ENCODE results near the gene BFAR.

BFAR gene, protein sequence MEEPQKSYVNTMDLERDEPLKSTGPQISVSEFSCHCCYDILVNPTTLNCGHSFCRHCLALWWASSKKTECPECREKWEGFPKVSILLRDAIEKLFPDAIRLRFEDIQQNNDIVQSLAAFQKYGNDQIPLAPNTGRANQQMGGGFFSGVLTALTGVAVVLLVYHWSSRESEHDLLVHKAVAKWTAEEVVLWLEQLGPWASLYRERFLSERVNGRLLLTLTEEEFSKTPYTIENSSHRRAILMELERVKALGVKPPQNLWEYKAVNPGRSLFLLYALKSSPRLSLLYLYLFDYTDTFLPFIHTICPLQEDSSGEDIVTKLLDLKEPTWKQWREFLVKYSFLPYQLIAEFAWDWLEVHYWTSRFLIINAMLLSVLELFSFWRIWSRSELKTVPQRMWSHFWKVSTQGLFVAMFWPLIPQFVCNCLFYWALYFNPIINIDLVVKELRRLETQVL

DNA sequence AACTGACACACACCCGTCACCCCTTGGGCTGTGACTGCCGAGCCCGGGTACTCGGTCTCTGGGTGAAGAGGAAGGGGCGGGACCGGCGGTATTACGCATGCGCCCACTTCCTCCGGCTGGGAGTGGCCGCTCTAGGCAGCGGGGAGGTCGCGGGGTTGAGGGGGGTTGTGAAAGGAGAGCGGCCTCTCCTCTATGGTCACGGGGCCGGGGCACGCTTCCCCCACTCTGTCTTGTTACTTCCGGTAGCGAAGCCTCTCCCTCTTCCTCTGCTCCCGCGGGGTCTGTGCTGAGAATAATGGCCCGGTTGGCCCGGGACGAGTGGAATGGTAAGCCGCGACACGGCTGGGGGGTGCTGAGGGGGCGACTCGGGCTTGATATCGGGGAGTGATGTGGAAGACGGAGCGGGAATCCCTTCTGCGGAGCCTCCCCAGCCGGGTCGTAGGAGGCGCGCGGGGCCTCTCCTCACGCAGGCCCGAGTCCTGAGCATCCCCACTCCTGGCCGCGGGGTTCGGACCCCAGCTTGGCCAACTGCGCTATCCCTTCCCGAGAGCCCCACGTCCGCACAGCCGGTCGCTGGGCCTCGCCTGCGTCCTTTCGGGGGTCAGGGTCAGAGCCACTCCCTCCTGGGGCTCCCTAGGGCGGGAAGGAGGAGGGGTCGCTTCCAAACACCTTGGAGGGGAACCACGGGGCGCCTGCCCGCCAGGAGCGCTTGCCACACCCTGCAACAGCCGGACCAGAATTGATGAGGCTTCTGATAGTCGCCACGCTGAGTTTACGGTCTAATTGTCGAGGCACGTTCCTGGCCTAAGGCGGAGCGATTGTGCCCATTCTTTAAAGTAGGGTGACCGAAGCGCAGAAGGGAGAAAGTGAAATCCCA is at the start of gene BFAR:
Gene BFAR, plus strand, starts transcription at position 259 of the 877 bp plus-strand sequence. CDS start 11,396 bp downstream, outside the sequence.
- H3K27ac ChIP-seq: peak within 1 kb of the TSS; percentile 80
- H3K36me3 ChIP-seq (replicated peaks): peaks cover under 1% of the 10 kb centered on the region
- H3K4me3 ChIP-seq (ENCODE audit: low read depth, low read length): peak within 1 kb of the TSS; percentile 94
- peak; percentile 96 for DNase-seq
- H3K27me3 ChIP-seq (replicated peaks): no peaks in the 10 kb centered on the region
- in situ Hi-C loops (cut with HindIII; ENCODE audit: low pct_ligation_motif_present, low sequenced_read_pairs): no loop called here
- TF ChIP-seq, protein P1, sequence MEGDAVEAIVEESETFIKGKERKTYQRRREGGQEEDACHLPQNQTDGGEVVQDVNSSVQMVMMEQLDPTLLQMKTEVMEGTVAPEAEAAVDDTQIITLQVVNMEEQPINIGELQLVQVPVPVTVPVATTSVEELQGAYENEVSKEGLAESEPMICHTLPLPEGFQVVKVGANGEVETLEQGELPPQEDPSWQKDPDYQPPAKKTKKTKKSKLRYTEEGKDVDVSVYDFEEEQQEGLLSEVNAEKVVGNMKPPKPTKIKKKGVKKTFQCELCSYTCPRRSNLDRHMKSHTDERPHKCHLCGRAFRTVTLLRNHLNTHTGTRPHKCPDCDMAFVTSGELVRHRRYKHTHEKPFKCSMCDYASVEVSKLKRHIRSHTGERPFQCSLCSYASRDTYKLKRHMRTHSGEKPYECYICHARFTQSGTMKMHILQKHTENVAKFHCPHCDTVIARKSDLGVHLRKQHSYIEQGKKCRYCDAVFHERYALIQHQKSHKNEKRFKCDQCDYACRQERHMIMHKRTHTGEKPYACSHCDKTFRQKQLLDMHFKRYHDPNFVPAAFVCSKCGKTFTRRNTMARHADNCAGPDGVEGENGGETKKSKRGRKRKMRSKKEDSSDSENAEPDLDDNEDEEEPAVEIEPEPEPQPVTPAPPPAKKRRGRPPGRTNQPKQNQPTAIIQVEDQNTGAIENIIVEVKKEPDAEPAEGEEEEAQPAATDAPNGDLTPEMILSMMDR (IDR thresholded peaks at IDR 0.05; ENCODE audit: low read depth, low read length, missing control alignments): peak; percentile 2

GRCh38 chr16:14585287-14585686 is 47.5 kb upstream of the BFAR start:
- DNase-seq: no peak
- Histone ChIP-seq H3K27me3 (replicated peaks) (no peaks in the 10 kb centered on the region), H3K4me3 (ENCODE audit: low read depth, low read length) (no peak overlapping the region), H3K27ac (no peak overlapping the region), H3K36me3 (replicated peaks) (peaks cover 37% of the 10 kb centered on the region)
- TF ChIP-seq, protein P1 (IDR thresholded peaks at IDR 0.05; ENCODE audit: low read depth, low read length, missing control alignments): no peak
- in situ Hi-C loops (cut with HindIII; ENCODE audit: low pct_ligation_motif_present, low sequenced_read_pairs): no loop called here

GRCh38 chr16:14586637-14587305 is 46.0 kb upstream of the BFAR start:
- DNase-seq: no peak
- TF ChIP-seq, protein P1 (IDR thresholded peaks at IDR 0.05; ENCODE audit: low read depth, low read length, missing control alignments): no peak
- H3K36me3 ChIP-seq (replicated peaks): peaks cover 41% of the 10 kb centered on the region
- no peak overlapping the region for H3K27ac ChIP-seq
- no peak overlapping the region for H3K4me3 ChIP-seq (ENCODE audit: low read depth, low read length)
- in situ Hi-C loops (cut with HindIII; ENCODE audit: low pct_ligation_motif_present, low sequenced_read_pairs): no loop called here
- no peaks in the 10 kb centered on the region for H3K27me3 ChIP-seq (replicated peaks)

- TF ChIP-seq, protein P1 (IDR thresholded peaks at IDR 0.05; ENCODE audit: low read depth, low read length, missing control alignments): peak; percentile 40
- peaks cover 34% of the 10 kb centered on the region for H3K36me3 ChIP-seq (replicated peaks)
- no peaks in the 10 kb centered on the region for H3K27me3 ChIP-seq (replicated peaks)
- peak; percentile 39 for DNase-seq
- H3K4me3 ChIP-seq (ENCODE audit: low read depth, low read length): no peak overlapping the region
- in situ Hi-C loops (cut with HindIII; ENCODE audit: low pct_ligation_motif_present, low sequenced_read_pairs): no loop called here
- no peak overlapping the region for H3K27ac ChIP-seq
These were observed 32.6 kb upstream of the BFAR start for GRCh38 chr16:14600164-14600563.

GRCh38 chr16:14602443-14602963 is 30.2 kb upstream of the BFAR start:
- TF ChIP-seq, protein P1 (IDR thresholded peaks at IDR 0.05; ENCODE audit: low read depth, low read length, missing control alignments): no peak
- H3K4me3 ChIP-seq (ENCODE audit: low read depth, low read length): no peak overlapping the region
- peaks cover 48% of the 10 kb centered on the region for H3K36me3 ChIP-seq (replicated peaks)
- no peaks in the 10 kb centered on the region for H3K27me3 ChIP-seq (replicated peaks)
- in situ Hi-C loops (cut with HindIII; ENCODE audit: low pct_ligation_motif_present, low sequenced_read_pairs): no loop called here
- no peak for DNase-seq
- H3K27ac ChIP-seq: no peak overlapping the region
